SU-DHL-6 (cell line): ENCODE measurements around the gene NTRK3.
A peak's percentile ranks its signal among the peaks of the same experiment; 100 is the strongest.

ENCODE experiments used
- EZH2phosphoT487 ChIP-seq: fragments of 200-600 bp; sonication (generic), shearing (Covaris generic); conservative IDR thresholded peaks from 2 replicates; pipeline ENCODE4 v1.6.1; 2018; ENCODE audit warnings: mild to moderate bottlenecking, antibody characterized with exemption, low read length, moderate library complexity, mixed read lengths
- TF ChIP-seq, protein P1 (sequence below): fragments of 200-600 bp; sonication (generic); IDR thresholded peaks from one replicate; pipeline ENCODE4 v1.5.1; 2017; ENCODE audit warnings: antibody characterized with exemption, mild to moderate bottlenecking, low read length, moderate library complexity; ENCODE audit not compliant: insufficient read depth, poor library complexity, severe bottlenecking

GRCh38 chr15:88255484-88256278 is 858 bp downstream of the NTRK3 start:
- TF ChIP-seq EZH2phosphoT487, result 0 out of 2 replicates have a peak, but pooled peaks have one; percentile 65
- TF ChIP-seq, protein P1, sequence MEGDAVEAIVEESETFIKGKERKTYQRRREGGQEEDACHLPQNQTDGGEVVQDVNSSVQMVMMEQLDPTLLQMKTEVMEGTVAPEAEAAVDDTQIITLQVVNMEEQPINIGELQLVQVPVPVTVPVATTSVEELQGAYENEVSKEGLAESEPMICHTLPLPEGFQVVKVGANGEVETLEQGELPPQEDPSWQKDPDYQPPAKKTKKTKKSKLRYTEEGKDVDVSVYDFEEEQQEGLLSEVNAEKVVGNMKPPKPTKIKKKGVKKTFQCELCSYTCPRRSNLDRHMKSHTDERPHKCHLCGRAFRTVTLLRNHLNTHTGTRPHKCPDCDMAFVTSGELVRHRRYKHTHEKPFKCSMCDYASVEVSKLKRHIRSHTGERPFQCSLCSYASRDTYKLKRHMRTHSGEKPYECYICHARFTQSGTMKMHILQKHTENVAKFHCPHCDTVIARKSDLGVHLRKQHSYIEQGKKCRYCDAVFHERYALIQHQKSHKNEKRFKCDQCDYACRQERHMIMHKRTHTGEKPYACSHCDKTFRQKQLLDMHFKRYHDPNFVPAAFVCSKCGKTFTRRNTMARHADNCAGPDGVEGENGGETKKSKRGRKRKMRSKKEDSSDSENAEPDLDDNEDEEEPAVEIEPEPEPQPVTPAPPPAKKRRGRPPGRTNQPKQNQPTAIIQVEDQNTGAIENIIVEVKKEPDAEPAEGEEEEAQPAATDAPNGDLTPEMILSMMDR, result no peak
